A673 (cell line): ENCODE data around the gene APLP2. TPM values are rescaled to one million over a fixed set of nuclear protein-coding genes. Genes with fewer than 3 reads are reported as not detected.

Experiments used
- BruUV-seq: library from RNA; stranded (reverse); fragments of 400-500 nt; replicated peaks from 2 replicates; lab custom pipeline; 2021; lab: Mats Ljungman, UMichigan
- CTCF ChIA-PET: fragments of 300-600 bp; sonication (Branson Sonifier 250); formaldehyde crosslinking; loops from one replicate; lab custom pipeline; 2022; ENCODE audit warnings: antibody characterized with exemption; lab: Charles Lee
- POLR2A ChIA-PET: fragments of 300-600 bp; sonication (Branson Sonifier 250); formaldehyde crosslinking; loops from one replicate; lab custom pipeline; 2022; ENCODE audit warnings: antibody characterized with exemption; ENCODE audit not compliant: low non-redundant PET; lab: Charles Lee
- DNase-seq: peaks from one replicate; pipeline ENCODE4 v3.0.0-alpha.2; 2015; ENCODE audit warnings: low spot score
- H3K27ac ChIP-seq: fragments of 200-600 bp; sonication (generic); 2 replicates; pipeline ENCODE4 v1.5.1; 2016; ENCODE audit warnings: mixed run types, low read depth, mild to moderate bottlenecking, mixed read lengths, antibody characterized with exemption, low read length; ENCODE audit not compliant: poor library complexity, severe bottlenecking
- H3K27me3 ChIP-seq: fragments of 200-600 bp; sonication (generic); replicated peaks from 2 replicates; pipeline ENCODE4 v1.6.1; 2017; ENCODE audit warnings: mixed run types, low read depth, mild to moderate bottlenecking, mixed read lengths, antibody characterized with exemption, low read length; ENCODE audit not compliant: insufficient read depth, poor library complexity
- H3K36me3 ChIP-seq: fragments of 200-600 bp; sonication (generic); 2 replicates; pipeline ENCODE4 v1.6.1; 2016; ENCODE audit warnings: mixed run types, mild to moderate bottlenecking, mixed read lengths, antibody characterized with exemption, low read length; ENCODE audit not compliant: insufficient read depth, poor library complexity, severe bottlenecking
- H3K4me1 ChIP-seq: fragments of 200-600 bp; sonication (generic); 2 replicates; pipeline ENCODE4 v1.6.1; 2017; ENCODE audit warnings: mixed run types, mild to moderate bottlenecking, mixed read lengths, antibody characterized with exemption, low read length; ENCODE audit not compliant: insufficient read depth, poor library complexity, severe bottlenecking
- H3K4me3 ChIP-seq: fragments of 200-600 bp; sonication (generic); 2 replicates; pipeline ENCODE4 v1.5.1; 2016; ENCODE audit warnings: low read depth, mixed run types, mild to moderate bottlenecking, mixed read lengths, low read length; ENCODE audit not compliant: poor library complexity, severe bottlenecking
- H3K9me3 ChIP-seq: fragments of 200-600 bp; sonication (generic); 2 replicates; pipeline ENCODE4 v1.6.1; 2016; ENCODE audit warnings: mixed run types, low read depth, mild to moderate bottlenecking, mixed read lengths, antibody characterized with exemption, low read length; ENCODE audit not compliant: poor library complexity, severe bottlenecking
- EZH2 ChIP-seq: fragments of 200-600 bp; sonication (generic); IDR thresholded peaks from 2 replicates; pipeline ENCODE4 v1.6.1; 2017; ENCODE audit warnings: borderline replicate concordance, low read depth, mild to moderate bottlenecking, mixed read lengths, antibody characterized with exemption, low read length; ENCODE audit not compliant: poor library complexity, severe bottlenecking
- intact Hi-C: fragments of 100-400 bp; cut with micrococcal nuclease; formaldehyde crosslinking; loops from one replicate; pipeline ENCODE4 v1.10.0; 2022; ENCODE audit not compliant: unreplicated experiment
- total RNA-seq: library from RNA; stranded (reverse); gene quantifications from 2 replicates; pipeline ENCODE4 v1.2.3, GENCODE V29; 2021
- TF ChIP-seq, protein P1 (sequence below): fragments of 300-800, 200-600 bp; sonication (generic); conservative IDR thresholded peaks from 2 replicates; pipeline ENCODE4 v1.5.1; 2017; ENCODE audit warnings: low read depth, mild to moderate bottlenecking, antibody characterized with exemption, low read length, moderate library complexity, mixed read lengths

APLP2 gene
- total RNA-seq, 1 experiment from 2014 or later: 175 TPM

DNA sequence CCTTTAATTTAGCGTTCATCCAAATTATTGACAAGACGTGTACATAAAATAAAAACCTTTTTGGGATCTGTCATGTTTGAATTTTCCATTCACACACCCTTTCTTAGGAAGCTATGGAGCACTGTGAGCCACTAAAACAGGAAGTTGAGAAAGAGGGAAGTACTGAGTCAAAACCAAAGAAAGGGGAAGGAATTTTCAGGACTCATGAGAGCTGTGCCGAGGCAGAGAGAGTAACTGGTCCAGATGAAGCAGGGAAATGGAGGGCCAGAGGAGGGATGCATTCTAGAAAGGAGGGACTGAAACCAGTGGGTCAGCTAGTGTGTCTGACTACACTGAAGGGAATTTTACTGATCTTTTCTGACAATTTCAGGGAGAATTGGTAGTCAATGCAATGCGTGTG, 24.9 kb downstream of the APLP2 start:
- no peak for DNase-seq
- CTCF ChIA-PET: no interaction called here

DNA sequence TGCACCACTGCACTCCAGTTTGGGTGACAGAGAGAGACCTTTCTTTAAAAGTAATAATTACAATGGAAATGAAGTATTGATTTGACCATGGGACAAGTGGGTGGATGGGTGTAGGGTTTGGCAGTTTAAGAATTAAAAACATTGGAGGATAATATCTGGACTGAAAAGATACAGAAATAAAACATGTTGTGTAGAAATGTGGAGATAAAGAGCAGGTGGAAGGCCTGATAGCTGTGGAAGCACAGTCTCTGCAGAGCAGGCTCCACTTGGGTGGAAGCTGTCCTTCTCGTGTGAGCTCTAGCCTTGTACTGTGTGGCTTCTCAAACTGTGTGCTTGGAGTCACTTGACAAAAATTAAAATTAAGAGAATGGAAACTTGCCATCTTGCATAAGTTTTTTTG, 25.6 kb downstream of the APLP2 start:
- POLR2A ChIA-PET: no interaction called here
- intact Hi-C loops: no loop called here
- no peaks in the 10 kb centered on the region for H3K27me3 ChIP-seq
- no peak for DNase-seq
- CTCF ChIA-PET: no interaction called here
- no TSS peak for BruUV-seq
- H3K27ac ChIP-seq: no peak overlapping the region
- no peak overlapping the region for H3K4me3 ChIP-seq
- H3K4me1 ChIP-seq: peaks cover 55% of the 10 kb centered on the region
- H3K36me3 ChIP-seq: no peaks in the 10 kb centered on the region
- no peaks in the 10 kb centered on the region for H3K9me3 ChIP-seq
- TF ChIP-seq, protein P1, sequence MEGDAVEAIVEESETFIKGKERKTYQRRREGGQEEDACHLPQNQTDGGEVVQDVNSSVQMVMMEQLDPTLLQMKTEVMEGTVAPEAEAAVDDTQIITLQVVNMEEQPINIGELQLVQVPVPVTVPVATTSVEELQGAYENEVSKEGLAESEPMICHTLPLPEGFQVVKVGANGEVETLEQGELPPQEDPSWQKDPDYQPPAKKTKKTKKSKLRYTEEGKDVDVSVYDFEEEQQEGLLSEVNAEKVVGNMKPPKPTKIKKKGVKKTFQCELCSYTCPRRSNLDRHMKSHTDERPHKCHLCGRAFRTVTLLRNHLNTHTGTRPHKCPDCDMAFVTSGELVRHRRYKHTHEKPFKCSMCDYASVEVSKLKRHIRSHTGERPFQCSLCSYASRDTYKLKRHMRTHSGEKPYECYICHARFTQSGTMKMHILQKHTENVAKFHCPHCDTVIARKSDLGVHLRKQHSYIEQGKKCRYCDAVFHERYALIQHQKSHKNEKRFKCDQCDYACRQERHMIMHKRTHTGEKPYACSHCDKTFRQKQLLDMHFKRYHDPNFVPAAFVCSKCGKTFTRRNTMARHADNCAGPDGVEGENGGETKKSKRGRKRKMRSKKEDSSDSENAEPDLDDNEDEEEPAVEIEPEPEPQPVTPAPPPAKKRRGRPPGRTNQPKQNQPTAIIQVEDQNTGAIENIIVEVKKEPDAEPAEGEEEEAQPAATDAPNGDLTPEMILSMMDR: no peak
- no peak for TF ChIP-seq EZH2

More for the DNA sequence above, 24.9 kb downstream of the APLP2 start:
- POLR2A ChIA-PET: no interaction called here
- intact Hi-C loops: no loop called here
- Histone ChIP-seq H3K9me3 (no peaks in the 10 kb centered on the region), H3K4me1 (peaks cover 51% of the 10 kb centered on the region), H3K27me3 (no peaks in the 10 kb centered on the region), H3K36me3 (no peaks in the 10 kb centered on the region), H3K4me3 (no peak overlapping the region), H3K27ac (no peak overlapping the region)
- BruUV-seq: no TSS peak
- TF ChIP-seq EZH2: no peak
- TF ChIP-seq, protein P1: no peak

DNA sequence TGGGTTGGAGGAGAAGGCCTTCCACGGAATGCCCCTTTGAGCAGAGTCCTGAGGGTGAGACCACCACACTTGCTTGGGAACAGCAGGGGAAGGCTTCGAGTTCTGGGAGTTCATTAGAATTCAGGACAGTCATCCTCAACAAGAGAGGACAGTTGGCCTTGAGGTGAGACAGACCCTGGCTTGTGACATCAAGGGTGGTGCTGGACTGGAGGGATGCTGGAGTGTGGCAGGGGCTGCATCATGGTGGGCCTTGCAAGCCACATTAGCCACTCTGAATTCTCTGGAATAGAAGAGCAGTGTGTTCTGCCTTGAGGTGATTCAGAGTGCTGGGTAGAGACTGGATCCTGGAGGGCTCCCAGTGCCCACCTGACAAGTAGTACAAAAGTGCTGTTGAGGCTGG, 26.3 kb downstream of the APLP2 start:
- H3K27me3 ChIP-seq: no peaks in the 10 kb centered on the region
- no peak for DNase-seq
- H3K9me3 ChIP-seq: no peaks in the 10 kb centered on the region
- H3K4me3 ChIP-seq: no peak overlapping the region
- intact Hi-C loops: no loop called here
- ChIA-PET CTCF (interaction anchor here (0.6 kb wide), 1 partner anchor 18 kb away, joined by 3 read pairs; no protein-coding TSS in a partner anchor), POLR2A (no interaction called here)
- TF ChIP-seq EZH2: no peak
- TF ChIP-seq, protein P1: no peak
- H3K36me3 ChIP-seq: no peaks in the 10 kb centered on the region
- H3K27ac ChIP-seq: no peak overlapping the region
- H3K4me1 ChIP-seq: peaks cover 62% of the 10 kb centered on the region
- BruUV-seq: no TSS peak
